GM23338 (cell line): ENCODE measurements around the gene MAP4K3.

ENCODE experiments used
- CREB1 ChIP-seq: fragments of 250-450 bp; sonication (Bioruptor Pico); IDR thresholded peaks from 2 replicates; pipeline ENCODE4 v1.5.0; 2020; ENCODE audit warnings: low read depth, mild to moderate bottlenecking, moderate library complexity
- ETS1 ChIP-seq: IDR thresholded peaks from 2 replicates; pipeline ENCODE4 v1.6.1; 2016; ENCODE audit warnings: antibody characterized with exemption
- EZH2 ChIP-seq: fragments of 200-600 bp; sonication (generic); IDR thresholded peaks from one replicate; pipeline ENCODE4 v1.8.0; 2017; ENCODE audit warnings: antibody characterized with exemption, mild to moderate bottlenecking, low read depth; ENCODE audit not compliant: unreplicated experiment
- EZH2phosphoT487 ChIP-seq: fragments of 200-600 bp; sonication (generic); IDR thresholded peaks from one replicate; pipeline ENCODE4 v1.8.1; 2018; ENCODE audit warnings: antibody characterized with exemption; ENCODE audit not compliant: unreplicated experiment
- JUNB ChIP-seq: IDR thresholded peaks from one replicate; pipeline ENCODE4 v1.6.1; 2016; ENCODE audit warnings: antibody characterized with exemption; ENCODE audit not compliant: unreplicated experiment
- NANOG ChIP-seq: IDR thresholded peaks from 2 replicates; pipeline ENCODE4 v1.6.1; 2016; ENCODE audit warnings: antibody characterized with exemption, borderline replicate concordance
- POLR2AphosphoS5 ChIP-seq: IDR thresholded peaks from 2 replicates; pipeline ENCODE4 v1.6.1; 2016; ENCODE audit warnings: antibody characterized with exemption, low read depth
- STAT1 ChIP-seq: IDR thresholded peaks from one replicate; pipeline ENCODE4 v1.6.1; 2016; ENCODE audit warnings: antibody characterized with exemption; ENCODE audit not compliant: unreplicated experiment
- ZNF114 ChIP-seq: fragments of 250-450 bp; sonication (Bioruptor Pico); IDR thresholded peaks from 2 replicates; pipeline ENCODE4 v1.5.0; 2020; ENCODE audit warnings: mild to moderate bottlenecking, moderate library complexity
- ZNF331 ChIP-seq: fragments of 250-450 bp; sonication (Bioruptor Pico); IDR thresholded peaks from 2 replicates; pipeline ENCODE4 v1.5.0; 2020; ENCODE audit warnings: low read depth, mild to moderate bottlenecking, moderate library complexity
- ZNF462 ChIP-seq: fragments of 250-450 bp; sonication (Bioruptor Pico); IDR thresholded peaks from 2 replicates; pipeline ENCODE4 v1.5.0; 2020; ENCODE audit warnings: mild to moderate bottlenecking, moderate library complexity
- TF ChIP-seq, protein P1 (sequence below), 2 experiments: fragments of 200-600 bp in 1 of 2; sonication (generic) in 1 of 2; conservative IDR thresholded peaks; 2 replicates each; pipeline versions ENCODE4 v1.5.1 to v1.6.1; 2016 to 2017; ENCODE audit warnings: antibody characterized with exemption in 2 of 2, low read depth in 2 of 2, mild to moderate bottlenecking in 2 of 2, moderate library complexity in 1 of 2
- TF ChIP-seq, protein P2 (sequence below): IDR thresholded peaks from one replicate; pipeline ENCODE4 v1.6.1; 2018; ENCODE audit warnings: antibody characterized with exemption; ENCODE audit not compliant: unreplicated experiment

GRCh38 chr2:39424951-39425350 is 12.1 kb downstream of the MAP4K3 start:
- no peak for TF ChIP-seq EZH2phosphoT487
- no peak for TF ChIP-seq STAT1
- TF ChIP-seq, protein P1, sequence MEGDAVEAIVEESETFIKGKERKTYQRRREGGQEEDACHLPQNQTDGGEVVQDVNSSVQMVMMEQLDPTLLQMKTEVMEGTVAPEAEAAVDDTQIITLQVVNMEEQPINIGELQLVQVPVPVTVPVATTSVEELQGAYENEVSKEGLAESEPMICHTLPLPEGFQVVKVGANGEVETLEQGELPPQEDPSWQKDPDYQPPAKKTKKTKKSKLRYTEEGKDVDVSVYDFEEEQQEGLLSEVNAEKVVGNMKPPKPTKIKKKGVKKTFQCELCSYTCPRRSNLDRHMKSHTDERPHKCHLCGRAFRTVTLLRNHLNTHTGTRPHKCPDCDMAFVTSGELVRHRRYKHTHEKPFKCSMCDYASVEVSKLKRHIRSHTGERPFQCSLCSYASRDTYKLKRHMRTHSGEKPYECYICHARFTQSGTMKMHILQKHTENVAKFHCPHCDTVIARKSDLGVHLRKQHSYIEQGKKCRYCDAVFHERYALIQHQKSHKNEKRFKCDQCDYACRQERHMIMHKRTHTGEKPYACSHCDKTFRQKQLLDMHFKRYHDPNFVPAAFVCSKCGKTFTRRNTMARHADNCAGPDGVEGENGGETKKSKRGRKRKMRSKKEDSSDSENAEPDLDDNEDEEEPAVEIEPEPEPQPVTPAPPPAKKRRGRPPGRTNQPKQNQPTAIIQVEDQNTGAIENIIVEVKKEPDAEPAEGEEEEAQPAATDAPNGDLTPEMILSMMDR (conservative IDR thresholded peaks at IDR 0.05; ENCODE audit: low read depth in 2 of 2): no peak
- no peak for TF ChIP-seq EZH2
- no peak for TF ChIP-seq JUNB
- no peak for TF ChIP-seq POLR2AphosphoS5
- TF ChIP-seq, protein P2, sequence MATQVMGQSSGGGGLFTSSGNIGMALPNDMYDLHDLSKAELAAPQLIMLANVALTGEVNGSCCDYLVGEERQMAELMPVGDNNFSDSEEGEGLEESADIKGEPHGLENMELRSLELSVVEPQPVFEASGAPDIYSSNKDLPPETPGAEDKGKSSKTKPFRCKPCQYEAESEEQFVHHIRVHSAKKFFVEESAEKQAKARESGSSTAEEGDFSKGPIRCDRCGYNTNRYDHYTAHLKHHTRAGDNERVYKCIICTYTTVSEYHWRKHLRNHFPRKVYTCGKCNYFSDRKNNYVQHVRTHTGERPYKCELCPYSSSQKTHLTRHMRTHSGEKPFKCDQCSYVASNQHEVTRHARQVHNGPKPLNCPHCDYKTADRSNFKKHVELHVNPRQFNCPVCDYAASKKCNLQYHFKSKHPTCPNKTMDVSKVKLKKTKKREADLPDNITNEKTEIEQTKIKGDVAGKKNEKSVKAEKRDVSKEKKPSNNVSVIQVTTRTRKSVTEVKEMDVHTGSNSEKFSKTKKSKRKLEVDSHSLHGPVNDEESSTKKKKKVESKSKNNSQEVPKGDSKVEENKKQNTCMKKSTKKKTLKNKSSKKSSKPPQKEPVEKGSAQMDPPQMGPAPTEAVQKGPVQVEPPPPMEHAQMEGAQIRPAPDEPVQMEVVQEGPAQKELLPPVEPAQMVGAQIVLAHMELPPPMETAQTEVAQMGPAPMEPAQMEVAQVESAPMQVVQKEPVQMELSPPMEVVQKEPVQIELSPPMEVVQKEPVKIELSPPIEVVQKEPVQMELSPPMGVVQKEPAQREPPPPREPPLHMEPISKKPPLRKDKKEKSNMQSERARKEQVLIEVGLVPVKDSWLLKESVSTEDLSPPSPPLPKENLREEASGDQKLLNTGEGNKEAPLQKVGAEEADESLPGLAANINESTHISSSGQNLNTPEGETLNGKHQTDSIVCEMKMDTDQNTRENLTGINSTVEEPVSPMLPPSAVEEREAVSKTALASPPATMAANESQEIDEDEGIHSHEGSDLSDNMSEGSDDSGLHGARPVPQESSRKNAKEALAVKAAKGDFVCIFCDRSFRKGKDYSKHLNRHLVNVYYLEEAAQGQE: no peak
- TF ChIP-seq CREB1 (CRISPR knock-in tag): no peak
- no peak for TF ChIP-seq NANOG
- no peak for TF ChIP-seq ETS1
- TF ChIP-seq ZNF462 (CRISPR knock-in tag): no peak
- no peak for TF ChIP-seq ZNF331 (CRISPR knock-in tag)
- no peak for TF ChIP-seq ZNF114 (CRISPR knock-in tag)
